GM12864 (cell line): ENCODE measurements around the gene ABHD5.
"Not testable (repeated sequence)": the region's sequence is repeated elsewhere in the genome, so short reads cannot be mapped to it uniquely, and the experiment has no call there.

Source experiments
- DNase-seq: peaks from one replicate; pipeline ENCODE4 v3.0.0-alpha.2; 2011; ENCODE audit warnings: low read depth
- H3K4me3 ChIP-seq: 2 replicates; pipeline ENCODE4 v1.5.1; 2011; ENCODE audit warnings: mild to moderate bottlenecking, low read depth, low read length, control low read depth
- TF ChIP-seq, protein P1 (sequence below): IDR thresholded peaks from 2 replicates; pipeline ENCODE4 v1.5.1; 2011; ENCODE audit warnings: low read depth, mild to moderate bottlenecking, moderate library complexity, low read length, control low read depth, inconsistent platforms; ENCODE audit errors: missing control alignments

ABHD5 gene

DNA sequence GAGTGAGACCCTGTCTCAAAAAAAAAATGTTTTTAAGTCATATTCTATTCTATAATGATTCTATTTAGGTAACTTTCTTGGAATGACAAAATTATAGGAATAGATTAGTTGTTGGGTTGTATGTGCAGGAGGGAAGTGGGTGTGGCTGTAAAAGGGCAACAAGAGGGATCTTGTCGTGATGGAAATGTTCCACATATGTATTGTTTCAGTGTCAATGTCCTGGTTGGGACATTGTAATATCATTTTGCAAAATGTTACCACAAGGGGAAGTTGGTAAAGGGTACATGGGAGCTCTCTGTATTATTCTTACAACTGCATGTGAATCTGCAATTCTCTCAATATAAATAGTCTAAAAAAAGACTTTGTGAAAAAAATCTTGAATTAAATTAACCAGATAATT, 14.3 kb upstream of the ABHD5 start:
- no peak overlapping the region for H3K4me3 ChIP-seq
- no peak for DNase-seq
- TF ChIP-seq, protein P1, sequence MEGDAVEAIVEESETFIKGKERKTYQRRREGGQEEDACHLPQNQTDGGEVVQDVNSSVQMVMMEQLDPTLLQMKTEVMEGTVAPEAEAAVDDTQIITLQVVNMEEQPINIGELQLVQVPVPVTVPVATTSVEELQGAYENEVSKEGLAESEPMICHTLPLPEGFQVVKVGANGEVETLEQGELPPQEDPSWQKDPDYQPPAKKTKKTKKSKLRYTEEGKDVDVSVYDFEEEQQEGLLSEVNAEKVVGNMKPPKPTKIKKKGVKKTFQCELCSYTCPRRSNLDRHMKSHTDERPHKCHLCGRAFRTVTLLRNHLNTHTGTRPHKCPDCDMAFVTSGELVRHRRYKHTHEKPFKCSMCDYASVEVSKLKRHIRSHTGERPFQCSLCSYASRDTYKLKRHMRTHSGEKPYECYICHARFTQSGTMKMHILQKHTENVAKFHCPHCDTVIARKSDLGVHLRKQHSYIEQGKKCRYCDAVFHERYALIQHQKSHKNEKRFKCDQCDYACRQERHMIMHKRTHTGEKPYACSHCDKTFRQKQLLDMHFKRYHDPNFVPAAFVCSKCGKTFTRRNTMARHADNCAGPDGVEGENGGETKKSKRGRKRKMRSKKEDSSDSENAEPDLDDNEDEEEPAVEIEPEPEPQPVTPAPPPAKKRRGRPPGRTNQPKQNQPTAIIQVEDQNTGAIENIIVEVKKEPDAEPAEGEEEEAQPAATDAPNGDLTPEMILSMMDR = no peak

DNA sequence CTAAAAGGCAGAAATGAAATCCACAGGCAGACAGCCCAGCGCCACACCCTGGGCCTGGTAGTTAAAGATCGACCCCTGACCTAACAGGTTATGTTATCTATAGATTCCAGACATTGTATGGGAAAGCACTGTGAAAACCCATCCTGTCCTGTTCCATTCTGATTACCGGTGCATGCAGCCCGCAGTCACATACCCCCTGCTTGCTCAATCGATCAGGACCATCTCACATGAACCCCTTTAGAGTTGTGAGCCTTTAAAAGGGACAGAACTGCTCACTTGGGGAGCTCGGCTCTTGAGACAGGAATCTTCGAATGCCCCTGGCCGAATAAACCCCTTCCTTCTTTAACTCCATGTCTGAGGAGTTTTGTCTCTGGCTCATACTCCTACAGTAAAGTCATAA, 12.4 kb upstream of the ABHD5 start:
- not testable (repeated sequence) for DNase-seq, H3K4me3 ChIP-seq

- not testable (repeated sequence) for H3K4me3 ChIP-seq, DNase-seq
Measured at GRCh38 chr3:43678887-43679449, 11.8 kb upstream of the ABHD5 start.

- H3K4me3 ChIP-seq, DNase-seq: not testable (repeated sequence)
Measured at GRCh38 chr3:43680857-43681256, 9.9 kb upstream of the ABHD5 start.

GRCh38 chr3:43684944-43685343, 5.8 kb upstream of the ABHD5 start:
- DNase-seq = no peak
- H3K4me3 ChIP-seq = no peak overlapping the region
- TF ChIP-seq, protein P1 = no peak

GRCh38 chr3:43685921-43686320, 4.8 kb upstream of the ABHD5 start:
- TF ChIP-seq, protein P1 = no peak
- no peak for DNase-seq
- H3K4me3 ChIP-seq = no peak overlapping the region

- TF ChIP-seq, protein P1 = no peak
- no peak for DNase-seq
- H3K4me3 ChIP-seq = no peak overlapping the region
Measured at GRCh38 chr3:43686333-43686699, 4.4 kb upstream of the ABHD5 start.

GRCh38 chr3:43686700-43687498, 3.8 kb upstream of the ABHD5 start:
- TF ChIP-seq, protein P1 = no peak
- no peak overlapping the region for H3K4me3 ChIP-seq
- no peak for DNase-seq
